Lung (tissue), 12 donors: Measurements from ENCODE around the gene C22orf39. TPM values are rescaled to one million over a fixed set of nuclear protein-coding genes. Genes with fewer than 3 reads are reported as not detected.
"Not testable (repeated sequence)": the region's sequence is repeated elsewhere in the genome, so short reads cannot be mapped to it uniquely, and the experiment has no call there.

Source experiments
- ATAC-seq: fragments of 200-7000 bp; cut with Tn5 transposase; one replicate; pipeline ENCODE4 v1.9.1; 2020; ENCODE audit warnings: moderate number of reproducible peaks; ENCODE audit not compliant: insufficient read depth, low FRiP score
- DNase-seq, 3 donors: peaks; one replicate each; pipeline ENCODE4 v3.0.0-alpha.2; 2013 to 2017
- H3K27ac ChIP-seq, 2 donors: one replicate each; pipeline ENCODE4 v1.5.1; 2013; ENCODE audit warnings: mild to moderate bottlenecking in 2 of 2, moderate library complexity in 2 of 2, control low read depth in 1 of 2, inconsistent platforms in 1 of 2, low read depth in 1 of 2, low read length in 1 of 2
- H3K27me3 ChIP-seq, 3 donors: one replicate each; pipeline ENCODE4 v1.5.1; 2013; ENCODE audit warnings: low read length in 2 of 3; ENCODE audit not compliant: control insufficient read depth in 3 of 3, insufficient read depth in 3 of 3
- H3K36me3 ChIP-seq, 4 donors: one replicate each; pipeline ENCODE4 v1.5.1; 2013; ENCODE audit warnings: low read length in 4 of 4, mild to moderate bottlenecking in 1 of 4, moderate library complexity in 1 of 4; ENCODE audit not compliant: control insufficient read depth in 4 of 4, insufficient read depth in 4 of 4
- H3K4me1 ChIP-seq, 5 donors: one replicate each; pipeline ENCODE4 v1.5.1; 2013; ENCODE audit warnings: low read length in 5 of 5, mild to moderate bottlenecking in 2 of 5, moderate library complexity in 1 of 5; ENCODE audit not compliant: control insufficient read depth in 5 of 5, insufficient read depth in 5 of 5
- H3K4me3 ChIP-seq: one replicate; pipeline ENCODE4 v1.5.1; 2013; ENCODE audit warnings: mild to moderate bottlenecking, control low read depth, moderate library complexity
- H3K9ac ChIP-seq, 2 donors: one replicate each; pipeline ENCODE4 v1.5.1; 2013; ENCODE audit warnings: low read length in 2 of 2, control low read depth in 1 of 2; ENCODE audit not compliant: insufficient read depth in 1 of 2
- H3K9me3 ChIP-seq, 4 donors: one replicate each; pipeline ENCODE4 v1.5.1; 2013; ENCODE audit warnings: low read length in 3 of 4, mild to moderate bottlenecking in 1 of 4, moderate library complexity in 1 of 4; ENCODE audit not compliant: control insufficient read depth in 4 of 4, insufficient read depth in 3 of 4
- WGBS, 2 donors: extraction: QIAGEN DNeasy Blood & Tissue Kit; methylation state at CpG; one replicate each; pipeline ENCODE4 v1.1.7; 2013; 5-methylcytosine and 5-hydroxymethylcytosine counted together
- polyA plus RNA-seq, 2 donors: library from polyadenylated mRNA; stranded (reverse); fragments of 200-250 nt; gene quantifications; one replicate each; pipeline ENCODE4 v1.2.1, GENCODE V29; 2013
- total RNA-seq, 2 donors: library from RNA; depleted of rRNA in 1 of 2; stranded (reverse); fragments of >200 nt in 1 of 2; gene quantifications; one replicate each; pipeline ENCODE4 v1.2.1, GENCODE V29; 2014 to 2021
- TF ChIP-seq, protein P1 (sequence below): IDR thresholded peaks from 2 replicates; pipeline ENCODE4 v1.5.1; 2012; ENCODE audit warnings: mild to moderate bottlenecking; ENCODE audit errors: control extremely low read depth, extremely low read depth
- donor health status: control.
- donor health status: control.
- donor health status: Bipolar disorder and iron deficiency.
- donor health status: healthy.
- donor health status: DM: yes; HTN: yes; CAD: no.

C22orf39 gene
- total and polyA plus RNA-seq, 4 donors = 24.2 to 39.9 (median 28.6) TPM

DNA sequence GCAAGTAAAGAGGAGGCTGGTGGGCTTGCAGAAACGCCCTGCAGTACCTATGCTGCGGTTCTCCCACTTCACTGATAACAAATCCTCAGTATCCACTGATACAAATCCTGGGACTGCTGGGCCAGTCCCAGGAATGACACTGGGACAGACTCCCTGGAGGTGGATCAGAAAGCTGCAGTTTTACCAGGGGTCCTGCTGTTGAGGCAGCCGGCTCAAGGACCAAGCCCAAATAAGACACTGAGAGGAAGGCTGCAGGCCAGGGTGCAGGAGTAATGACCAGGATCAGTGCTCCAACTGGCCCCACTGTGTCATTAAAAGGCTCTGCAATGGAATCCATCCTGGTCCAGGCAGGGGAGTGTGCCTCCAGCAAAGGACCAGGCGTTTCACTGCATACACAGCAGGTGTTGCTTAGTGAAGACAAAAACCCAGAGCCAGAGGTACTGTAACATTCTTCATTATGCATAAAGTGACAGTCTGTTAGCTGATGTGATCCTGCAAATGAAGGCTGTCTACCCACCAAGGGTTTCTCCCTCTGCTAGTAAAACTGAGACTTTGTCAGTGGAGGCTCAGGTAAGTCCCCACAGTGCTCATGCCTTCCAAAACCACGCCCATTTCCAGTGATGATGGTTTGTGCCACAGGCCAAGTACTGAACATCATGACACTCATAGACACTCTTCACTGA, 1.4 kb upstream of the C22orf39 start:
- Histone ChIP-seq H3K36me3 (peaks cover 2 to 16% (median 10%) of the 10 kb centered on the region in 4 donors), H3K4me3 (no peak overlapping the region), H3K9me3 (no peaks in the 10 kb centered on the region), H3K27ac (no peak overlapping the region), H3K4me1 (peaks cover 3 to 19% (median 10%) of the 10 kb centered on the region in 5 donors), H3K27me3 (no peaks in the 10 kb centered on the region), H3K9ac (no peak overlapping the region)
- TF ChIP-seq, protein P1, sequence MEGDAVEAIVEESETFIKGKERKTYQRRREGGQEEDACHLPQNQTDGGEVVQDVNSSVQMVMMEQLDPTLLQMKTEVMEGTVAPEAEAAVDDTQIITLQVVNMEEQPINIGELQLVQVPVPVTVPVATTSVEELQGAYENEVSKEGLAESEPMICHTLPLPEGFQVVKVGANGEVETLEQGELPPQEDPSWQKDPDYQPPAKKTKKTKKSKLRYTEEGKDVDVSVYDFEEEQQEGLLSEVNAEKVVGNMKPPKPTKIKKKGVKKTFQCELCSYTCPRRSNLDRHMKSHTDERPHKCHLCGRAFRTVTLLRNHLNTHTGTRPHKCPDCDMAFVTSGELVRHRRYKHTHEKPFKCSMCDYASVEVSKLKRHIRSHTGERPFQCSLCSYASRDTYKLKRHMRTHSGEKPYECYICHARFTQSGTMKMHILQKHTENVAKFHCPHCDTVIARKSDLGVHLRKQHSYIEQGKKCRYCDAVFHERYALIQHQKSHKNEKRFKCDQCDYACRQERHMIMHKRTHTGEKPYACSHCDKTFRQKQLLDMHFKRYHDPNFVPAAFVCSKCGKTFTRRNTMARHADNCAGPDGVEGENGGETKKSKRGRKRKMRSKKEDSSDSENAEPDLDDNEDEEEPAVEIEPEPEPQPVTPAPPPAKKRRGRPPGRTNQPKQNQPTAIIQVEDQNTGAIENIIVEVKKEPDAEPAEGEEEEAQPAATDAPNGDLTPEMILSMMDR = no peak
- DNase-seq (no peak), ATAC-seq (no peak)
- WGBS, 2 donors = 80 to 92% methylated on average over 5 of the region's 5 CpGs

GRCh38 chr22:19448076-19448607, 631 bp upstream of the C22orf39 start:
- peaks cover 3 to 19% (median 10%) of the 10 kb centered on the region in 5 donors for H3K4me1 ChIP-seq
- WGBS, 2 donors = 20 to 21% methylated on average over 14 of the region's 14 CpGs
- H3K27ac ChIP-seq = peak overlapping the region; percentile 96 to 99
- H3K4me3 ChIP-seq = peak overlapping the region; percentile 90
- H3K9me3 ChIP-seq = no peaks in the 10 kb centered on the region
- TF ChIP-seq, protein P1 = no peak
- peaks cover 2 to 14% (median 8%) of the 10 kb centered on the region in 4 donors for H3K36me3 ChIP-seq
- H3K27me3 ChIP-seq = no peaks in the 10 kb centered on the region
- peak overlapping the region; percentile 63 to 67 for H3K9ac ChIP-seq
- DNase-seq (peak; percentile 56 to 64 (median 60)), ATAC-seq (no peak)

- DNase-seq (no peak), ATAC-seq (no peak)
- whole genome bisulfite sequencing, 2 donors = 21 to 27% methylated on average over 22 of the region's 22 CpGs
- Histone ChIP-seq H3K27ac (peak overlapping the region; percentile 96 to 99), H3K36me3 (peaks cover 2 to 14% (median 3%) of the 10 kb centered on the region in 4 donors), H3K9ac (peak overlapping the region; percentile 54 to 77), H3K27me3 (no peaks in the 10 kb centered on the region), H3K9me3 (no peaks in the 10 kb centered on the region), H3K4me3 (peak overlapping the region; percentile 90), H3K4me1 (peaks cover 3 to 19% (median 11%) of the 10 kb centered on the region in 5 donors)
- TF ChIP-seq, protein P1 = no peak
Observed at GRCh38 chr22:19446603-19447329, 745 bp downstream of the C22orf39 start.

GRCh38 chr22:19445279-19445982, 2.1 kb downstream of the C22orf39 start:
- H3K9me3 ChIP-seq, DNase-seq, H3K27ac ChIP-seq, ATAC-seq, H3K4me3 ChIP-seq, H3K27me3 ChIP-seq, H3K9ac ChIP-seq: not testable (repeated sequence)
- H3K4me1 ChIP-seq = peaks cover 3 to 19% (median 11%) of the 10 kb centered on the region in 5 donors
- 91 to 94% methylated on average over 9 of the region's 9 CpGs for WGBS, 2 donors
- peaks cover 2 to 12% (median 3%) of the 10 kb centered on the region in 4 donors for H3K36me3 ChIP-seq
